GM21786 (cell line): Measurements from ENCODE around the gene NRM.
"Not testable (repeated sequence)": the region's sequence is repeated elsewhere in the genome, so short reads cannot be mapped to it uniquely, and the experiment has no call there.

ENCODE experiments used
- ATAC-seq: cut with Tn5 transposase; IDR thresholded peaks from one replicate; pipeline ENCODE4 v1.9.1; 2021; ENCODE audit not compliant: unreplicated experiment

Gene NRM

DNA sequence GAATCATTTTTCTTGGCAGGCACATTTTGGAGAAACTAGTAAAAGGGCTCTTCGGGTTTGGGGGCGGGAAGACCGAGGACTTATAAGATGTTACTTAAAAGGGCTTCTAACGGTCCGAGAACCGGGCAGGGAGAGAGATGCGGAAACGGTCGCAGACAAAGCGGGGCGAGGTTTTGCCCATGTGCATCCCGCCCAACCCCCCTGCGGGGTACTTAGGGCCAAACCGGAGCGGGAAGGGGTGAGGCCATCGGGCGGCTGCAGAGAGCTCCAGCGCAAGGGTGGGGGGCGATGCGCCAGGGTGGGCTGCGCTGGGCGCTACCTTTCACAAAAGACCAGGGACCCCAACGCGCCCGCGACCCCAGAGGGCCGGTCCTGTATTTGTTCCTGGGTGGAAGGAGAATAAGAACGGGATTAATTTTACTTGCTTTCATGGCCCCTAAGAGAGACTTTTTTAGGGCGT lies 30.0 kb upstream of the NRM start:
- no peak for ATAC-seq

DNA sequence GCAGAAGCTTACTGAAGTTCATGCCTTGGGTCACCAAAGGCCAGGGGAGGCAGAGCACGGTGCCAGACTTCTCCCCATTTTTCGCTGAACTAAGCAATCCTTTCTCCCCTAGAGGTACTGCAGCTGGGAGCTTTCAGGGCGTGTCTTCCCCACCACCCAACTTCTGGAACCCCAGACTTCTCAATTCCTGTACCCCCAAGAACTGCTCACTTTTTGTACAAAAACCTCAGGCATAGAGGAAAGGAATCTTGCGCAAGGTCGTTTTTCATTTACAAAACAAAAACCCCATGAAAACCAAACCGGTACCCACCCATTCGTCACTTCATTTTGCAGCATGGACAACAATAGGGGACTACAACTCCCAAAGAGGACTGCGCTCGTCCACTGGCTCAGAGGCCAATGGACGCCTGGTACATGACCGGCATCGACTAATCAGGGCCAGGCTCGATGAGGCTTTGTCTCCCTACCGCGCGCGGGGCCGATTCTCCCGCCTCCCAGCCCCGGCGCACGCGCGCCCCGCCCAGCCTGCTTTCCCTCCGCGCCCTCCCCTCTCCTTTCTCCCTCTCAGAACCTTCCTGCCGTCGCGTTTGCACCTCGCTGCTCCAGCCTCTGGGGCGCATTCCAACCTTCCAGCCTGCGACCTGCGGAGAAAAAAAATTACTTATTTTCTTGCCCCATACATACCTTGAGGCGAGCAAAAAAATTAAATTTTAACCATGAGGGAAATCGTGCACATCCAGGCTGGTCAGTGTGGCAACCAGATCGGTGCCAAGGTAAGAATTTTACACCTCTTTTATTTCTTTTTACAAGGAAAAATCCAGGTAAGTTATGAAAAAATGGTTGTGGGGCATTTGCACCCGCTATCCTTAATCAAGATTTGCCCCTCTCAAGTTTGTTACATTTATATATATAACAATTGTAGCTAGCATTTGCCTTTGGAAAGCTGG lies 29.3 kb upstream of the NRM start, which contains the start of gene TUBB:
Gene TUBB (plus strand): TSS at position 562 of the 947 bp plus-strand sequence. CDS start 155 bp downstream, at position 717.
- peak; percentile 43 for ATAC-seq

DNA sequence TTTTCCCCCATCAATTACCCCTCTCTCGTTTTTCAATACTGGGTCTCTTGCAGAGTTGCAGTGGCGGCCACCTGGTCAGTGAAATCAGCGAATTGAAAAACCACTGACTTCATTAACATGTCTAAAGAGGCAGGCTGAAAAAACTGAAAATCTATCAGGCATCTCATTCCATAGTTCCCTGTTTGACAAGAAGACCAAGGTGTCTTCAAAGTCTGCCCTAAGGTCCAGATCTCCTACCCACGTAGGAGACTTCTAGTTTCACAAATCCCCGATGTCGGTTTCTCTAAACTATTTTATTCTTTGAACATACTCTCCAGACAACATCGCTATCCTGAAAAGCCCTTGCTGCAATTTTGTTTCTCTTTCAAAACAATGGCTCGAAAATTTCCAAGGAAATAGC lies 28.6 kb upstream of the NRM start:
- no peak for ATAC-seq

DNA sequence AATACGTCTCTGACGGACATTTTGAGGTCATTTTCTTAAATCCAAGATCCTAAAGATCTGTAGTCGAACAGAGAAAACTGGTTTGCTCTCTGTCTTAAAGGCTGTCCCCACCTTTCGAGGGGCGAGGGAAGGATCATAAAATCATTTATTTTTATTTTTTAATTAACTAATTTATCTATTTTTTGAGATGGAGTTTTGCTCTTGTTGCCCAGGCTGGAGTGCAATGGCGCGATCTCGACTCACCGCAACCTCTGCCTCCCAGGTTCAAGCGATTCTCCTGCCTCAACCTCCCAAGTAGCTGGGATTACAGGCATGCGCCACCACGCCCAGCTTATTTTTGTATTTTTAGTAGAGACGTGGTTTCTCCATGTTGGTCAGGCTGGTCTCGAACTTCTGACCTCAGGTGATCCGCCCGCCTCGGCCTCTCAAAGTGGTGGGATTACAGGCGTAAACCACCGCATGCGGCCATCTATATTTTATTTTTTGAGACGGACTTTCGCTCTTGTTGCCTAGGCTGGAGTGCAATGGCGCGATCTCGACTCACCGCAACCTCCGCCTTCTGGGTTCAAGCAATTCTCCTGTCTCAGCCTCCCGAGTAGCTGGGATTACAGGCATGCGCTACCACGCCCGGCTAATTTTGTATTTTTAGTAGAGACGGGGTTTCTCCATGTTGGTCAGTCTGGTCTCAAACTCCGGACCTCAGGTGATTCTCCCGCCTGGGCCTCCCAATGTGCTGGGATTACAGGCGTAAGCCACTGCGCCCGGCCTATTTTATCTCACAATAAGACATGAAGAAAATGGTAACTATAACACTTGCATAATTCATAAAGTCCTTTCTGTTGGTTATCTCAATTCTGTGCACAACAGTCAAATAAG lies 27.3 kb upstream of the NRM start:
- ATAC-seq, result not testable (repeated sequence)

DNA sequence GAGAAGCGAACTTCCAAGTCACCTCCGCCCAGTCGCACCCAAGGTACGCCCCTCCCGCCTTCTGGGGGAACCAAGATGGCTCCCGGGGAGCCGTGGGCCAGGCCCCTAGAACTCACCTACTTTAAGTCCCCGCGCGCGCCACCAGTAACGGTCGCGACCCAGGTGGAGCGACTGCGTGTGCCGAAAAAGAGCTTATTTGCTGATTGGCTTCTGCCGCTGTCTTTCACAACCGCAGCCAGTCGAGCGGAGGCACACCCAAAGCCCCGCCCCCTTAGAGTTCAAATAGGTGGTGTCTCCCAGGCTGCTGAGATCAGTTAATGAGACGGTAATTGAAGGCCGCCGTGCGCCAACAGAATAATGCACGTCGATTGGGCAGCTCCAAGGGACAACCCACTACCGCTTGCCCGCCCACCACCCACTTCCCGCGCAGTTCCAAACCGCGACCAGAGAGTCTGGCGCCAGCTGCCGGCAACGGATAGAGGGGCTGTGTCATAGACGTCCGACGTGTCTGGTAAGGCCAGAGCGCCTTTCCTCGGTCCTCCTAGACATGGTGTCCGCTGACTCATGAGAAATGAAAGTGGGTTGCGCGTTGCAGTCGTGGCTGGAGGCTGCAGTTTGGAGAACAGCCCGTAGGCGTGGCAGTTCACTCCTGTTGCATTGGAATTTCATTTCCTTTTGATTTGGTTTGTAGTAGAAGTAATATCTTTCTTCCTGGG lies 26.5 kb upstream of the NRM start, which contains the start of gene MDC1:
Gene MDC1 (minus strand): TSS at position 153 of the 716 bp plus-strand sequence. CDS start 2,106 bp downstream, outside the sequence.
- ATAC-seq, result peak; percentile 75

DNA sequence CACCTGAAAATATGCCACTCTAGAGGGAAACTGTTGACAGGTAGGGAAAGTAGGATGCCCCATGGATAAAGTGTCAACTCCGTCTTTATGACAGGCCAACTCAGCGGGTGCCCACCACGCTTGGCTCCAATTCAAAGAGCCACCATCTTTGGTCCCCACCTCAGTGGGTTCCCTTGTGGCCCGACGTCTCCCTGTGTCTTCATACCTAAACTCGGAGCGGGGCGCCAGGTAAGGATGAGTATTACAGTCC lies 26.0 kb upstream of the NRM start:
- no peak for ATAC-seq

DNA sequence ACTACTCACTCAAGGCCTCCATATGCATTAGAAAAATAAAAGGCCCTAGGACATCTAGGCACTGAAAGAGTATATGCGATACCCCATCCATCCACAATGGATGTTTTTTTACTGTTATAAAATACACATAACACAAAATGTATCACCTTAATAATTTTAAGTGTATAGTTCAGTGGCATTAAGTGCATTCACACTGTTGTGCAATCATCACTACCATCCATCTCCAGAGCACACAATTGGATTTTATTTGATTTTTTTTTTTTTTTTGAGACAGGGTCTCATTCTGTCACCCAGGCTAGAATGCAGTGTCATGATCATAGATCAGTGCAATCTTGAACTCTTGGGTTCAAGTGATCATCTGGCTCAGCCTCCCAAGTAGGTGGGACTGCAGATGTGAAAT lies 23.5 kb upstream of the NRM start:
- no peak for ATAC-seq

DNA sequence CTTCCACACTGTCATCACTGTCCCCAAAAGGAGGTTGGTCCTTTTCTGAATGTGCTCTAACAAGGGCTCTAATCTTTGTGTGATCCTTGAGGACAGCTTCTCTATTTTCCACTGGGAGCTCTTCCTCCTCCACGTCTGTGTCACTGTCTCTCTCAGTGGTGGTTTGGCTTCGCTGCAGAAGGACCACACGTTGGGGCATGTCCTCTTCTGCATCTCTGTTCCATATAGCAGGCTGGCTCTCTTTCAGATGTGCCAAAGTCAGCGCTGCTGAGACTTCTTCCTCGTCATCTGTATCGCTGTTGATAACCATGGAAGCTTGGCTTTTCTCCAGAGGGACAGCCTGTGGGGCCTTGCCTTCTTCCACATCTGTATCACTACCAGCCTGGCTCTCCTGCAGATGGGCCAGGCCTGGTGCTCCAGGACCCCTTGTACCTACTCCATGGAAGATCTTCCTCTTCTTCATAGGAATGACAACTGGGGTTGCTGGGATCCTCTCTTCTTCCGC lies 21.7 kb upstream of the NRM start:
- no peak for ATAC-seq

DNA sequence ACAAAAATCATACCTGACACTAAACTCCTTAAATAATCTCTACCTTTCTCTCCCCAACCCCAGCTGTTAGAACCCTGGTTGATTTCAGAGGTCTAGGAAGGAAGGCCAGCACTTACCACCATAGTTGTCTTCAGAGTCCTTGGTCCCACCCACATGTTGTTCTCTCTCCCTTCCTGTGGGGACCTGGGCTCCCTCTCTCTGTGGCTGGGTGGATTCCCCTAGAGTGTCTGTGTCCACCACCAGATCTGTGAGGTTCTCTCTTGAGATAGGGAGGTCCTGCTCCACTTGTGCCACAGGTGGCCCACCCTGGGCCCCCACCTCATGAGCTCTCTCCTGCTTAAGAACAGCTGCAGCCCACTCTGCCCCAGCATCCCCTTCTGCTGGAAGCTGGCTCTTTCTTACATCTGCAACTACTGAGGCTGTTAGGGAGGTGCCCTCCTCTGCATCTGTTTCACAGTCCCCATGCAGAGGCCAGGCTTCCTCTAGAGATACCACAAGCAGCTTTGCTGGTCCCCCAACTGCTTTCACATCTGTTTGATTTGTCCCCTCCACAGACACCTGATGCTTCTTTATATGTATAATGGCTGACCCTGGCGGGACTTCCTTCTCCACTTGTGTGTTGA lies 21.1 kb upstream of the NRM start:
- ATAC-seq, result peak; percentile 58

DNA sequence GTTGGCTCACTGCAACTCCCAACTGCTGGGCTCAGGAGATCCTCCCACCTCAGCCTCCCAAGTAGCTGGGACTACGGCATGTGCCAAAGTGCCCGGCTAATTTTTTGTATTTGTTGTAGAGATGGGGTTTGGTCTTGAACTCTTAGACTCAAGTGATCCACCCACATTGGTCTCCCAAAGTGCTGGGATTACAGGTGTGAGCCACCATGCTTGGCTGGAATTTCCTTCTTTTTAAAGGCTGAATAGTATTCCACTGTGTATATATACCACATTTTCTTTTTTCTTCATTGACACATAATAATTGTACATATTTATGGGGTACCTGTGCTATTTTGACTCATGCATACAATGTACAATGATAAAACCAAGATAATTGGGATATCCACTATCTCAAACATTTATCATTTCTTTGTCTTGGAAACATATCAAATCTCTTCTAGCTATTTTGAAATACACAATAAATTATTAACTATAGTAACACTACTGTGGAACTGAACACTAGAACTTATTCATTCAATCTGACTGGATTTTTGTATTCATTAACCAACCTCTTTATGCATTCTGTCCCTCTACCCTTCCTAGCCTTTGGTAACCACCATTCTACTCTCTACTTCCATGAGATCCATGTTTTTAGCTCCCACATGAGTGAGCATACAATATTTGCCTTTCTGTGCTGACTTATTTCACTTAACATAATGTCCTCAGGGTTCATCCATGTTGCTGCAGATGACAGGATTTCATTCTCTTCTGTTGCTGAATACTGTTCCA lies 18.5 kb upstream of the NRM start:
- no peak for ATAC-seq

DNA sequence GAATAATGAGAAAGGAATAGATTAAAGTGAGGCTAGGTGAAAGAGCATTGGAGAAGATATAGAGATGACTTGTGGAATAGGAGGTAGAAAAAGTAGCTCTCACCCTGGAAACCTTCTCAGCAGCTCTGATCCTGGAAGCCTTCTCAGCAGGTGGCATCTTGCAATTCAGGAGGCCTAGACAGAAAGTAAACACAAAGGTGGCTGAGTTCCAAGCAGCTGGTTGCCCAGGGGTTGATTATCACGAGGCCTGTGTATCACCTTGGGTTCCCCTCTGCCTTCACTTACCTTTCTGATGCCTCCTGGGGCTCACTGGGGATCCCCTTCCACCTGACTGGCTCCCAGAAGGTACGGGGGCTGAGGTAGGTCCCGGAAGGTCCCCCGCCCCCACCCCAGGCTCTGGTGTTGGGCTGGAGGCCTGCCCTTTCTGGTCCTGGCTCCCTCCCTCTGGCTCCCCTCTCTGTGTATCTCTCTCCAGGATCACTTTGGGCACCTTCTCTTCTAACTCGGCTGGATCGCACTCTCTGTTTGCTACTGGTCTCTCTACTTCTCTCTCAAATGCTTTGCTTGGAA lies 16.6 kb upstream of the NRM start:
- no peak for ATAC-seq

DNA sequence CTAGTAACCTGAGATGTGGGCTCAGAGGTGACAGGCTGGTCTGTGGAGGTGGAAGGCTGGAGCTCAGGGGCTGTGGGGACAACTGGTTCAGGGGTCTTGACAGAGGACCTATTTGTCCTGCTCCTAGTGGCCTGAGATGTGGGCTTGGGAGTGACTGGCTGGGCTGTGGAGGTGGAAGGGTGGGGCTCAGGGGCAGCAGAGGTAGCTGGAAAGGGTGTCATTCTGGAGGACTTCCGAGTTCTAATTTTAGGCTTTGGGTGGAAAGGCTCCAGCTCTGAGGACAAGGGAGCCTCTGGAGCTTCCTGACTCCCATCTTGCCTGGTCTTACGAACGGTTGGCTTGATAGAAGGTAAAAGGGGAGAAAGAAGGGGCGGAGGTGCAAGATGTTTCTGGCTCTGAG lies 14.8 kb upstream of the NRM start:
- ATAC-seq, result no peak

DNA sequence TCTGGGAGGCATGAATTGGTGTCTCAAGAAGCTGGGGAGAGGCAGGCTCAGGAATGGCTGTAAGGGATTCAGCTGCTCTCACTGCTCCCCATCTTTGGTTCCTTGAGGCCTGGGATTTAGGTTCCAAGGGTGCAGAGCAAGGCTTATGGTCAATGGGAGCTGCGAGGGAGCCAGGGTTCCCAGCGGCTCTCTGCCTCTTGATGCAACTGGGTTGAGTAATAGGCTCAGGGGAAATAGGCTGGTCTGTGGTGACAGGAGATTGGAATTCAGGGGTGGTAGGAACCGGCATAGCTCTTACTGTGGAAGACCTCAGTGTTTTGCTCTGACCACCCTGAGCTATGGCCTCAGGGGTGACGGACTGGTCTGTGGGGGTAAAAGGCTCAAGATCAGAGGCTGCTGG lies 13.0 kb upstream of the NRM start:
- no peak for ATAC-seq

DNA sequence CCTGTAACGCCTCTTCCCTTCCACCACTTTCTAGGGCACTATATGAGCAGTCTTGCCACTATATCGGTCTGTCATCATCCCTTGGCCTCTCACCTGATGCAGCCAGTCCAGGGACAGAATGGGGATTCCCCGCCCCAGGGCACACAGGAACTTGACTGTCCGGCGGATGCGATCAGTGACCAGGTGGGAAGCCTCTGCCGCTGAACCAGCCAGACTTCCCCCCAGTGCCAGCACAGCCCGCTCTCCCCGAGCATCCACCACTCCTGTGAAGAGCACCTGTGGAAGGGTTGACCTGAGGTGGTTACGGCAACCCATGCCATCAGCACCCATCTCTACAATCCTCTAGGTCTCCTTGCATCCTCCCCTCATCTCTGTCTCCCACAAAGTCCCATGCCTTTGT lies 12.2 kb upstream of the NRM start:
- no peak for ATAC-seq

DNA sequence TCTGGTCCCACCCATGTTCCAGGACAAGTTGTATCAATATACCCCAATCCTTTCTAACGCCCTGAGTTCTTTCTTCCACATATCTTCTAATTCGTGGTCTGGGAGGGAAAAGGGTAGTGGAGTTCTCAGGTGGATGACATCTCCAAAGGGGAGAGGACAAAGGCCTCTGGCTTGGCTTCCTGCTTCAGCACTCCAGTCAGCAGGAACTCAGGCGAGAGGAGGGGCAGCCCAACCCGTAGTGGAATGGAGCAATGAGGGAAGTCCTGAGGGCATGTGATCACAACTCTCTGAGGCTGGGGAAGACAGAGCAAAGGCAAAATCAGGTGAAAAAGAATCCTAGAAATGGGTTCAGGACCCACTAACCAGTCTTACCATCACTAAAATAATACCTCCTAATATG lies 9.6 kb upstream of the NRM start:
- ATAC-seq, result no peak

DNA sequence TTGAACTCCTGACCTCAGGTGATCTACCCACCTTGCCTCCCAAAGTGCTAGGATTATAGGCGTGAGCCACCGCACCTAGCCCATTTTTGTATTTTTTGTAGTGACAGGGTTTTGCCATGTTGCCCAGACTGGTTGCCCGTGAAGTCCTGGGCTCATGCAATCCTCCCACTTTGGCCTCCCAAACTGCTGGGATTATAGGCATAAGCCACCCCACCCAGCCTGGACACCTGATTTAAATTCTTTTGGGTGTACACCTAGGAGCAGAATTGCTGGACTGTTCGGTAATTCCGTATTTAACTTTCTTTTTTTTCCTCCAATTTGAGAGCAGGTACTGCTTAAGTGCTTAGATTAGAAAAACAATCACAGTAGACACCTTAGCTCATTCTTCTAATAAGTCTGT lies 5.6 kb upstream of the NRM start:
- ATAC-seq, result no peak

DNA sequence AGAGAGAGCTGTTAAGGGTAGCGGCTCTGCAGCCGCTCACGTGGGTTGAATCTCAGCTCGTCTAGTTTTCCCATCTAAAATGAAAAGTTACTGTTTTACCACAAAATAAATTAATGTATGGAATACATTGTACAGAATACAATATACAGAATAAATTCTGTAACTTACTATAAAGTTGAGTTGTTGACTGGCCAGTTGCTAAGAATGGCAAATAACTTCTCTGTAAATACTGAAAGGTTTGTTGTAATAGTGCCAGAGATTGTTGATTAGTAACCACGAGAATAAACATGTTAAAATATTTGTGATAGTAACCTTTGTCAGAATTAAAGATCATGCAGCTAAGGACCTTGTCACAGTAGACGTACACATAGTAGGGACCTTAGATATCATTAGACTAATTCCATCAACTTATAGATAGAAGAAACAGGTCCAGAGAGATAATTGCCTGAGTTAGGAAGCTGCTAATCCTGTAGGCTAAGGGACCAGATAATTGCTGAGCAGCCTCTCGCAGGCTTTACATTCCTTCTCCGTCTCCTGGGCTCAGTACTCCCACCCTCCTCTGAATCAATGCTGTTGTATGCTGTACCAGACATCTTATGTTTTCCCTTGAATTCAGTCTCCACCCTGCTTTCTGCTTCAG lies 544 bp upstream of the NRM start:
- no peak for ATAC-seq

DNA sequence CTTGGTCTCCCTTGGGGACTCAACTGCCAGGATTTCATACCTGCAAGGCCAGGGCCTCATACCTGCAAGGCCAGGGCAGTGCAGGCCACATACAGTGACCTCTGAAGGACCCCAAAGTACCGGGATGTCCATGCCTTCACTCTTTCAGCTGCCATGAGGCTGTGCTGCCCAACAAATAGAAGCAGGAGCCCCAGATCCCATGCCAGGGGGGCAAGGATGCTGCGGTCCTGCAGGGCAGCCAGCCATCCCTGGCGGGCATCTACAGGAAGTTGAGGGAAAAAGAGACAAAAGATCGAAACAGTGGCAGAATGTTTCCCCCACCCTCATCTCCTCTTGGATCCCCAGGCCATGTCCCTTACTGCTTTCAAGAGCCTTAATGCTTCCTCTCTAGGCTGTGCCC lies 799 bp downstream of the NRM start:
- no peak for ATAC-seq
